Stimulated activated CD8-positive, alpha-beta memory T cell treated with anti-CD3 and anti-CD28 coated beads, Interleukin-15, amount 100 ng/mL, for 4 hours (primary cell): Measurements from ENCODE around the gene ZFX.
"Not testable (repeated sequence)": the region's sequence is repeated elsewhere in the genome, so short reads cannot be mapped to it uniquely, and the experiment has no call there.

ENCODE experiments used
- DNase-seq, 2 donors: peaks; one replicate each; pipeline ENCODE4 v3.0.0-alpha.2; 2020; ENCODE audit warnings: low read depth in 2 of 2

ZFX gene

DNA sequence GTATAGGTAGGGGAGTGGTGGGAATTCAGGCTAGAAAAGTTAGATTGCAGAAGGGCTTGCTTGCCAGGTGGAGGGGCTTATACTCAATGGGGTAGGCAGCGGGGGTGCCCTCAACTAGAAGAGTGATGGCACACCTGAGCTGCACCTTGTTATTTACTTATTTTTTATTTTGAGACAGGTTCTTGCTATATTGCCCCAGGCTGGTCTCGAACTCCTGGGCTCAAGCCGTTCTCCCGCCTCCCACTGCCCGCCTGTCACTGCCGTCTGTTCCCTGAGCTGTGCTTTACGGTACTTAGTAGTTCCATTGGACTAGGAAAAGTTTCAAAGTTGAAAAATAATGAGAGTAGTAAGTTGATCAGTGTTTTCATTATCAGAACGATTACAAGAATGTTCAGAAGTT, 2.0 kb downstream of the ZFX start:
- DNase-seq, result no peak

DNA sequence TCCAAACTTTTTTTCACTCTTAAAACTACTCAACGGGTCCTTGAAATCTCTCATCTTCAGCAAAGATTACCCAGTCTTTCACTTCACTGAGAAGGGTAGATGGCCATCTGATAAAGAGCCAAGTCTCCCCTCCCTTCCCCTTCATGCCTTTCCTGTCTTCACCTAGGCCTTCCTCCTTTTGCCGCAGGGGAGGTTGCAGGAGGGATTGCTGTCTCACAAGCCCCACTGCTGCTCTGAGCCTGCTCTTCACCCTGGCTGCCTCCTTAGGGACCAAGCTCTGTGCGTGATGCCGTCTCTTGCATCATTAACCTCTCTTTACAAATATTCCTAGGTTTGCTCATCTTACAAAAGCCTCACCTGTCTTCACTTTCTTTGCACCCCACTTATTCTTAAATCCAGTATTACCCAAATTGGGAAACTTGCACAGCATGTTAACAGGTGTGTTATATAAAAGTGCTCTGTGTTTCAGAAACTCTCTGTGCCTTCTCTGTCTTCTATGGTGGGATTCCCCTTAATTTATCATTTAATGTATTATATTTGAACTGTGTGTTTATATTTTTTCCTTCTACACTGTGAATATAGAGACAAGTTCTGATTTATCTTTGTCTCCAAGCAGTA, 3.8 kb downstream of the ZFX start:
- no peak for DNase-seq

DNA sequence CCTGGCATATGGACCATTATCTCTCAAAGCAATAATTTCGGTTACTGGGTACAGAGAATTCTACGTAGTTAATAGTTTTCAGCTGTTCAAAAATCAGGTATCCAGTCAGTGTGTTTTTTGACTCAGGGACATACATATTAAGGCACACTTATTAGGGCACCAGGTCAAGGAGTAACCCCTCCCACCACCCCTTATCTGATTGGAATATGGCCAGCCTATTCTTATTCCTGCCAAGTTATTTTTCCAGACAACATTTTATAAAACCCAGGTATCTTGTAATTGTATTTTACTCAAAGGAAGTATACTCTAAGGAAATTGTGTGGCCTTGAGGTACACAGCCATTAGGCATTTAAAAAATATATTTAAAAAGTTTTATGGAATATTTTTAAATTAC, 4.3 kb downstream of the ZFX start:
- no peak for DNase-seq

DNA sequence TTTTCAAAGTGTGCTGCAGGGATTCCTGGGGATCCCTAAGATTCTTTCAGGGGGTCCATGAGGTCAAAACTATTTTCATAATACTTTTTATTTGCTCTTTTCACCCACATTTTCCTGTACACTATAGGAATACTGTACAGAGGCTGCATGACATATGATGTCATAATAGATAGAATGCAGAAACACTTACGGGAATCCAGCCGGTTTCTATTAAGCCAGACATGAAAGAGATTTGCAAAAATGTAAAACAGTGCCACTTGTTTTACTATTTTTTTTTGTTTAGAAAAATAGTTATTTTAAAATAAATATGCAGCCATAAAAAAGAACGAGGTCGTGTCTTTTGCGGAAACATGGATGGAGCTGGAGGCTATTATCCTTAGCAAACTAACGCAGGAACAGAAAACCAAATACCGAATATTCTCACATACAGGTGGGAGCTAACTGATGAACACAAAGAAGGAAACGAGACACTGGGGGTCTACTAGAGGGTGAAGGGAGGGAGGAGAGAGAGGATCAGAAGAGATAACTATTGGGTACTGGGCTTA, 5.0 kb downstream of the ZFX start:
- no peak for DNase-seq

DNA sequence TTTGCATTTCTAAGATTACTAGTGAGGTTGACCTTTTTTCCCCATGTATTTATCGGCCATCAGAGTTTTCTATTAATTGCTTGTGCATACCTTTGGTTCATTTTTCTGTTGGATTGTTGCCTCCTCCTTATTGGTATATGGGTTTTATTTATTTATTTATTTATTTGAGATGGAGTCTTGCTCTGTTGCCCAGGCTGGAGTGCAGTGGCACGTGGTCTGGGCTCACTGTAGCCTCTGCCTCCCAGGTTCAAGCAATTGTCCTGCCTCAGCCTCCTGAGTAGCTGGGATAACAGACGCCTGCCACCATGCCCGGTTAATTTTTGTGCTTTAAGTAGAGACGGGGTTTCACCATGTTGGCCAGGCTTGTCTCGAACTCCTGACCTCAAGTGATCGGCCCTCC, 6.2 kb downstream of the ZFX start:
- not testable (repeated sequence) for DNase-seq

- no peak for DNase-seq
These were observed 6.6 kb downstream of the ZFX start for GRCh38 chrX:24156177-24156576.

DNA sequence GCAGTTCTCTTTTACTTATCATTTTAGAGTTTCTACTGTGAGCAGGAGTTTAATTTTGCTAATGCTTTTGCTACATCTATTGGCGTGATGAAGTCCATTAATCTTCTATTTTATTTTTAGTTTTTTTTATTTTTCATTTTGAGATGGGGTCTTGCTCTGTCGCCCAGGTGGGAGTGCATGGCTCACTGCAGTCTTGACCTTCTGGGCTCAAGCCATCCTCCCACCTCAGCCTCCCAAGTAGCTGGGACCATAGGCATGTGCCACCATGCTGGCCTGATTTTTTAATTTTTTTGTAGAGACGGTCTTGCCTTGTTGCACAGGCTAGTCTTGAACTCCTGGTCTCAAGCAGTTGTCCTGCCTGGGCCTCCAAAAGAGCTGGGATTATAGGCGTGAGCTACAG, 9.4 kb downstream of the ZFX start:
- no peak for DNase-seq

DNA sequence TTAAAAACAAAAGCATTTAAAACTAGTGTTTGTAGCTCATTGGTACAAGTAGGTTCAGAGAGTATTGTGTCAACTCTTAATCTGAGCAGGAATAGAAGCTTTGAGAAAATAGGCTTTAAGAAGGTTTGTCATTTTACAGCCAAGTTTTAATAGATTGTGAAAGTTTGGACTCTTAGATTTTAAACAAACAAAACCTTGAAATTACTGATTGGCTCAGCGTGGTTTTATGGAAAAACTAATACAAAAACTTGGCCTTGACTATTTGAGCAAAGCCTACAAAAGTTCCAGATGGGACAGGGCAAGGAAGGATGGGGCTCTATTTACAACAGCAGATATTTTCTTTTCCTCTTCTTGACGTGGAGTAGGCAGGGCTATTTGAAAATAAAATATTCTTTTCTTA, 16.5 kb downstream of the ZFX start:
- no peak for DNase-seq

- DNase-seq, result no peak
These were observed 18.4 kb downstream of the ZFX start for GRCh38 chrX:24167719-24168472.

- no peak for DNase-seq
These were observed 19.3 kb downstream of the ZFX start for GRCh38 chrX:24168807-24169206.

DNA sequence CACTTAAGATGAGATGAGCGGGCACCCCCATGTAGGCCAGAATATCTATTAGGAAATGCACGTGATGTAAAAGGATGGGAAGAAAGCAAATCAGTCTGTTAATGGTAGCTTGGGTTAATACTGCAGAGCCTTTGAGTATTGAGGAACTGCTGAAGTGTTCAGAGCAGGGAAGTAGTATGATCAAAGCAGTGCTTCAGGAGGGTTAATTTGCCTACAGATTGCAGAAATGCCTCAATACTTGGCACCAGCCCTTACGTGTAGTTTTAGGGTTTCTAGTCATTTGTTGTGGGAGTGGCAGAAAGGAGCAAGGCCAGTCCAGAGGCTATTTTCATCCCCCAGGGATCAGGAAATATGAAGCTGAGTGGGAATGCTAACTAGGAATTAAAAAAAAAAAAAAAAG, 19.7 kb downstream of the ZFX start:
- no peak for DNase-seq

DNA sequence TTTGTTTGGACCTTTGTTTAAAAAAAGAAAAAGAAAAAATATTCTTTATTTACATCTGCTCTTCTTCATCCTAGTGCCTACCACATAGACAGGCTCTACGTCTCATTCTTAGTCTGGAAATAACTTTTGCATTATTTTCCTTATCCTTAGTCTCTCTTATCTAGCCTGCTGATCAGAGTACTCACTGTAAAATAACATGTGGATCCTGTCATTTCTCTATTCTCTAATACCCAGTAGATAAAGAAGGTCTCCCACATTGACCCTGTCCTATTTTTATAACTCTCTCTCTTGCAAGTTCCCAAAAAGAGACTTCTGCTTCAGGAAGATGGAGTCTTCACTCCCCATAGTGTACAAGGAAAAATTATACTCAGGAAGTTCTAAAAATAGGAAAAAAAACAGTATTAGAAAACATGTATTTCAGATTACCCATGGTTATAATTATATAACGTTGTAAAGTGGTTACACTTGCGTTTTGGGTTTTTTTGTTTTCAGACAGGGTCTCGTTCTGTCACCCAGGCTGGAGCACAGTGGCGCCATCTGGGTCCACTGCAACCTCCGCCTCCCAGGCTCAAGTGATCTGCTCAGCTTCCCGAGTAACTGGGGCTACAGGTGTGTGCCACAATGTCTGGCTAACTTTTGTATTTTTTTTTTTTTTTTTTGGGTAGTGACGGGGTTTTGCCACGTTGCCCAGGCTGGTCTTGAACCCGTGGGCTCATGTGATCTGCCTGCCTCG, 23.8 kb downstream of the ZFX start:
- no peak for DNase-seq

- DNase-seq, result no peak
These were observed 25.7 kb downstream of the ZFX start for GRCh38 chrX:24175276-24175675.

- DNase-seq, result no peak
These were observed 28.9 kb downstream of the ZFX start for GRCh38 chrX:24178441-24178840.

- DNase-seq, result no peak
These were observed 34.5 kb downstream of the ZFX start for GRCh38 chrX:24184018-24184417.

DNA sequence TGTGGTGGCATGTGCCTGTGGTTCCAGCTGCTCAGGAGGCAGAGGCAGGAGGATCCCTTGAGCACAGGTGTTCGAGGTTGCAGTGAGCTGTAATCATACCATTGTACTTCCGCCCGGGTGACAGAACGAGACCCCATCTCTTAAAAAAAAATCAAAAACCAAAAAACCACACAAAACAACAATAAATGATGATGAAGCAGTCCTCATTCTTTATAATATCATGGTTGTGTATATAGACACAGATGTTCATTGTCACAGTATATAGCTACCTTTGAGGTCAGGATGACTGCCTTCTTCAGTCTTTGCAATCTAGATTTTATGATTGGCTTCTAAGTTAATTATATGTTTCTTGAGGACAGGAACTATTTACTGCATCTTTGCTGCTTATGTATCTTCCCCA, 37.0 kb downstream of the ZFX start:
- DNase-seq, result no peak

- no peak for DNase-seq
These were observed 37.5 kb downstream of the ZFX start for GRCh38 chrX:24186986-24187385.

- no peak for DNase-seq
These were observed 40.0 kb downstream of the ZFX start for GRCh38 chrX:24189490-24189889.

GRCh38 chrX:24190500-24191156, 41.1 kb downstream of the ZFX start:
- no peak for DNase-seq

DNA sequence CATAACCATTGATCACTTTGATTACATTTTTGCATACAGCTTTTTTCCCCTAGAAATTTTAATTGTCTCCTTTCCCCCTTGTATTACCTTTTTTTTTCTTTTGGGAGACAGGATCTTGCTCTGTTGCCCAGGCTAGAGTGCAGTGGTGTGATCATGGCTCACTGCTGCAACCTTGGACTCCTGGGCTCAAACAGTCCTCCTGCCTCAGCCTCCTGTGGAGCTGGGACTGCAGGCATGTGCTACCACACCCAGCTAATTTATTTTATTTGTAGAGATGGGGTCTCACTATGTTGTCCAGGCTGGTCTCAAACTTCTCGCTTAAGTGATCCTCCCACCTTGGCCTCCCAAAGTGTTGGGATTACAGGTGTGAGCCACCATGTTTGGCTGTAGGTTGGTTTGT, 47.0 kb downstream of the ZFX start:
- no peak for DNase-seq

DNA sequence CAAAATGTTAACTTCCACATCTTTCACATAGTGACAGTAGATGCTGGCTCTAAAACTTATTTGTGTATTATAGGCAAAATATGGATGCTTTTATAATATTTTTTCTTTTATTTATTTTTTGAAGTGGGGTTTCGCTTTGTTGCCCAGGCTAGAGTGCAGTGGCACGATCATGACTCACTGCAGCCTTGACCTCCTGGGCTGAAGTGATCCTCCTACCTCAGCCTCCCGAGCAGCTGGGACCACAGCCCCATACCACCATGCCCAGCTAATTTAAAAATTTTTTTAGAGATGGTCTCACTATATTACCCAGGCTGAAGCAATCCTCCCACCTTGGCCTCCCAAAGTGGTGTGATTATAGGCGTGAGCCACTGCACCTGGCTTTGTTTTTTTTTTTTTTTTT, 48.6 kb downstream of the ZFX start:
- DNase-seq, result no peak

DNA sequence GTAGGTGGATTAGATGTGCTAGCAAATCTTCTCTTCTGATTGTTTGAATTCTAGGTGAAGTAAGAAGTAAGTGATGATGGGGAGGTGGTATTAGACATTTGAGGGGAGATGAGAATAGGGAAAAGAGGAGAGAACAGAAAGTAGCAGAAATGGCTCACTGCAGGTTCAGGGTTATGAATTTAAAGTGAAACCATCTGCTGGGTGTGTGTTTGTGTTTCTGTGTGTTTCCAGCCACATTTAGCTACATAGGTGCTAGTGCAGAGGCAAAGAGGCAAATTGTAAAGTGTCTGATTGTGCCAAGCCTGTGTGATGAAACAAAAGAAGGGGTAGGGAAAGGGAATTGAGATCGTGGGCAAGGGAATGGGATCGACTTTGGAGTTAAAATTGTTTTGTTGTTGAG, 50.6 kb downstream of the ZFX start:
- DNase-seq, result no peak
